Calu3 (cell line): ENCODE measurements around the gene SDC3. TPM values are rescaled to one million over a fixed set of nuclear protein-coding genes. Genes with fewer than 3 reads are reported as not detected.

Experiments
- BruUV-seq: library from RNA; stranded (reverse); fragments of 400-500 nt; replicated peaks from 2 replicates; lab custom pipeline; 2021; lab: Mats Ljungman, UMichigan
- CTCF ChIA-PET: fragments of 300-600 bp; sonication (Branson Sonifier 250); formaldehyde crosslinking; loops from one replicate; lab custom pipeline; 2022; ENCODE audit warnings: antibody characterized with exemption; lab: Charles Lee
- DNase-seq: peaks from one replicate; pipeline ENCODE4 v3.0.0; 2022
- H3K27ac Mint-ChIP-seq: one replicate; pipeline ENCODE4 v1.8.0; 2022; ENCODE audit warnings: mixed read lengths; ENCODE audit not compliant: unreplicated experiment
- H3K27me3 Mint-ChIP-seq: one replicate; pipeline ENCODE4 v1.8.0; 2022; ENCODE audit warnings: mixed read lengths; ENCODE audit not compliant: unreplicated experiment
- H3K36me3 Mint-ChIP-seq: one replicate; pipeline ENCODE4 v1.8.0; 2022; ENCODE audit warnings: mild to moderate bottlenecking, moderate library complexity, mixed read lengths; ENCODE audit not compliant: insufficient read depth, unreplicated experiment
- H3K4me1 Mint-ChIP-seq: one replicate; pipeline ENCODE4 v1.8.0; 2022; ENCODE audit warnings: mild to moderate bottlenecking, low read depth, mixed read lengths; ENCODE audit not compliant: unreplicated experiment
- H3K4me3 Mint-ChIP-seq: one replicate; pipeline ENCODE4 v1.8.0; 2022; ENCODE audit warnings: mild to moderate bottlenecking, low read depth, moderate library complexity, mixed read lengths; ENCODE audit not compliant: unreplicated experiment
- H3K9me3 Mint-ChIP-seq: one replicate; pipeline ENCODE4 v1.8.0; 2022; ENCODE audit warnings: low read depth, mixed read lengths; ENCODE audit not compliant: unreplicated experiment
- intact Hi-C: fragments of 100-400 bp; cut with micrococcal nuclease; formaldehyde crosslinking; loops from one replicate; pipeline ENCODE4 v1.10.0; 2022; ENCODE audit not compliant: unreplicated experiment
- total RNA-seq: library from RNA; stranded (reverse); gene quantifications from 2 replicates; pipeline ENCODE4 v1.2.3, GENCODE V29; 2022
- TF ChIP-seq, protein P1 (sequence below): fragments of 200-600 bp; IDR thresholded peaks from one replicate; pipeline ENCODE4 v1.8.0; 2022; ENCODE audit warnings: antibody characterized with exemption; ENCODE audit not compliant: unreplicated experiment

SDC3 gene
- total RNA-seq, 1 experiment from 2014 or later: 15.0 TPM

GRCh38 chr1:30875197-30875596 is 33.4 kb downstream of the SDC3 start:
- Mint-ChIP-seq H3K4me3 (no peak overlapping the region), H3K9me3 (no peaks in the 10 kb centered on the region), H3K36me3 (peaks cover 6% of the 10 kb centered on the region), H3K27me3 (no peaks in the 10 kb centered on the region), H3K4me1 (peaks cover 12% of the 10 kb centered on the region), H3K27ac (no peak overlapping the region)
- CTCF ChIA-PET: interaction anchor here (0.6 kb wide), 1 partner anchor 389 kb away, joined by 4 read pairs; no protein-coding TSS in a partner anchor
- DNase-seq: no peak
- TF ChIP-seq, protein P1, sequence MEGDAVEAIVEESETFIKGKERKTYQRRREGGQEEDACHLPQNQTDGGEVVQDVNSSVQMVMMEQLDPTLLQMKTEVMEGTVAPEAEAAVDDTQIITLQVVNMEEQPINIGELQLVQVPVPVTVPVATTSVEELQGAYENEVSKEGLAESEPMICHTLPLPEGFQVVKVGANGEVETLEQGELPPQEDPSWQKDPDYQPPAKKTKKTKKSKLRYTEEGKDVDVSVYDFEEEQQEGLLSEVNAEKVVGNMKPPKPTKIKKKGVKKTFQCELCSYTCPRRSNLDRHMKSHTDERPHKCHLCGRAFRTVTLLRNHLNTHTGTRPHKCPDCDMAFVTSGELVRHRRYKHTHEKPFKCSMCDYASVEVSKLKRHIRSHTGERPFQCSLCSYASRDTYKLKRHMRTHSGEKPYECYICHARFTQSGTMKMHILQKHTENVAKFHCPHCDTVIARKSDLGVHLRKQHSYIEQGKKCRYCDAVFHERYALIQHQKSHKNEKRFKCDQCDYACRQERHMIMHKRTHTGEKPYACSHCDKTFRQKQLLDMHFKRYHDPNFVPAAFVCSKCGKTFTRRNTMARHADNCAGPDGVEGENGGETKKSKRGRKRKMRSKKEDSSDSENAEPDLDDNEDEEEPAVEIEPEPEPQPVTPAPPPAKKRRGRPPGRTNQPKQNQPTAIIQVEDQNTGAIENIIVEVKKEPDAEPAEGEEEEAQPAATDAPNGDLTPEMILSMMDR: no peak
- intact Hi-C loops: no loop called here
- BruUV-seq: no TSS peak

- Mint-ChIP-seq H3K36me3 (peaks cover 6% of the 10 kb centered on the region), H3K4me1 (peaks cover 5% of the 10 kb centered on the region), H3K4me3 (no peak overlapping the region), H3K27me3 (no peaks in the 10 kb centered on the region), H3K9me3 (no peaks in the 10 kb centered on the region), H3K27ac (no peak overlapping the region)
- intact Hi-C loops: no loop called here
- TF ChIP-seq, protein P1: no peak
- no TSS peak for BruUV-seq
- no peak for DNase-seq
- CTCF ChIA-PET: no interaction called here
These were observed 34.4 kb downstream of the SDC3 start for GRCh38 chr1:30874176-30874575.

- BruUV-seq: no TSS peak
- no peaks in the 10 kb centered on the region for H3K4me1 Mint-ChIP-seq
- H3K27me3 Mint-ChIP-seq: no peaks in the 10 kb centered on the region
- no peak overlapping the region for H3K27ac Mint-ChIP-seq
- DNase-seq: no peak
- no peaks in the 10 kb centered on the region for H3K9me3 Mint-ChIP-seq
- no peak overlapping the region for H3K4me3 Mint-ChIP-seq
- CTCF ChIA-PET: no interaction called here
- H3K36me3 Mint-ChIP-seq: peaks cover 6% of the 10 kb centered on the region
- TF ChIP-seq, protein P1: no peak
- intact Hi-C loops: no loop called here
These were observed 35.7 kb downstream of the SDC3 start for GRCh38 chr1:30872948-30873263.

DNA sequence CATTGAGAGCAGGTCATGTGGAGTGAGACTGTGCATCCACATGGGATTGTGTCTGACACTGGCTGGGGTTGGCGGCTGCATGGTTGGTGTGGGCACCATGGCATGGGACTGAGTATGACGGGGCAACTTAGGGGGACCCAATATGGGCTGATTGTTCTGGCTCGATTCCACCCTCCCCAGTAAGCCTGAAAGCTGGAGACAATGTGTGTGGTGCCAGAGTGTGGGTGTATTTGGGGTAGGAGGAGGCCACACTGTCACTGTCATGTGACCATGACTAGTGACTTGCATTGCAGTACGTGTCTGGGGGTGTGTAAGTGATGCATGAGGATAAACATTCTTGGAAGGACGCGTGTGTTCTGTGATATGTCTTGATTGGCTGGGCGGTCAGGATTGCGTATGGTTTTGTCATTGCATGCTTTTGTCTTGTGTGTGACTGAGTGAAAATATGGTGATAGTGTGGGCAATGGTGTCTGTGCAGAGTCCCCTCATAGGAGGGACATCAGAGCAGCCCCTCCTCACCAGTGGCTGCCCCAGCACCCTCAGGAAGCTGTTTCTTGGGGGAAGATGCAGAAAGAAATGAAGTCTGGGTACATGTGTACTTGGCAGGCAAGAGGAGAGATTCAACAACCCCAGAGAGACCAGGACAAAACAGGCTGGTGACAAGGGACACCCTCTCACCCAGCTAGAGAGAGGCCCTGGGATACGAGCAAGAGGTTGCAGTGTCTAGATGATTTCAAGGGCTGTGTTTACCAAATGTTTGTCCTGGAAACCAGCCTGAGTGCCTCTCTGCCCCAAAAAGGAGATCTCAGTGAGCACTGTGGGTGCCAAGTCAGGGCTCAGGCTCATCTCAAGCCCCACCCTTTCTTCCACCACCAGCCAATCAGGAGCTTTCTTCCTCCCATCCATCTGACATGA is 36.3 kb downstream of the SDC3 start:
- CTCF ChIA-PET: no interaction called here
- TF ChIP-seq, protein P1: no peak
- intact Hi-C loops: no loop called here
- H3K9me3 Mint-ChIP-seq: no peaks in the 10 kb centered on the region
- H3K36me3 Mint-ChIP-seq: peaks cover 6% of the 10 kb centered on the region
- no peak overlapping the region for H3K4me3 Mint-ChIP-seq
- H3K4me1 Mint-ChIP-seq: no peaks in the 10 kb centered on the region
- no peak overlapping the region for H3K27ac Mint-ChIP-seq
- H3K27me3 Mint-ChIP-seq: no peaks in the 10 kb centered on the region
- no peak for DNase-seq
- BruUV-seq: TSS peak; percentile 59
